ENCODE measurements around the gene NRP2. TPM values are rescaled to one million over a fixed set of nuclear protein-coding genes. Genes with fewer than 3 reads are reported as not detected.
A peak's percentile ranks its signal among the peaks of the same experiment; 100 is the strongest.

Gene NRP2
- total RNA-seq, 1 donor from 2014 or later, result 89.5 TPM

- TF ChIP-seq CTCF (IDR thresholded peaks at IDR 0.05; ENCODE audit: unreplicated experiment), result peak; percentile 56
- DNase-seq (ENCODE audit: low spot score in 2 of 2, unreplicated experiment in 2 of 2), result peak in 1 of 2 experiments; percentile 58
- peak overlapping the region; percentile 90 for H3K27ac Mint-ChIP-seq
- peaks cover 47% of the 10 kb centered on the region for H3K4me1 Mint-ChIP-seq
- H3K9me3 Mint-ChIP-seq, result no peaks in the 10 kb centered on the region
- H3K4me3 Mint-ChIP-seq, result no peak overlapping the region
- no peaks in the 10 kb centered on the region for H3K36me3 Mint-ChIP-seq
- no peaks in the 10 kb centered on the region for H3K27me3 Mint-ChIP-seq (ENCODE audit: low read depth)
Measured at GRCh38 chr2:205763708-205764211, 81.5 kb downstream of the NRP2 start.

GRCh38 chr2:205764270-205764746, 82.0 kb downstream of the NRP2 start:
- no peak for TF ChIP-seq CTCF (IDR thresholded peaks at IDR 0.05; ENCODE audit: unreplicated experiment)
- DNase-seq (ENCODE audit: low spot score in 2 of 2, unreplicated experiment in 2 of 2), result no peak
- Mint-ChIP-seq H3K4me3 (no peak overlapping the region), H3K27ac (peak overlapping the region; percentile 90), H3K36me3 (no peaks in the 10 kb centered on the region), H3K9me3 (no peaks in the 10 kb centered on the region), H3K4me1 (peaks cover 49% of the 10 kb centered on the region), H3K27me3 (ENCODE audit: low read depth) (no peaks in the 10 kb centered on the region)

GRCh38 chr2:205765151-205765550, 82.8 kb downstream of the NRP2 start:
- Mint-ChIP-seq H3K9me3 (no peaks in the 10 kb centered on the region), H3K27ac (no peak overlapping the region), H3K4me3 (no peak overlapping the region), H3K27me3 (ENCODE audit: low read depth) (no peaks in the 10 kb centered on the region), H3K36me3 (no peaks in the 10 kb centered on the region), H3K4me1 (peaks cover 52% of the 10 kb centered on the region)
- no peak for DNase-seq (ENCODE audit: low spot score in 2 of 2, unreplicated experiment in 2 of 2)
- no peak for TF ChIP-seq CTCF (IDR thresholded peaks at IDR 0.05; ENCODE audit: unreplicated experiment)

- peaks cover 54% of the 10 kb centered on the region for H3K4me1 Mint-ChIP-seq
- peak in 1 of 2 experiments; percentile 59 for DNase-seq (ENCODE audit: low spot score in 2 of 2, unreplicated experiment in 2 of 2)
- peak overlapping the region; percentile 51 for H3K27ac Mint-ChIP-seq
- H3K36me3 Mint-ChIP-seq, result no peaks in the 10 kb centered on the region
- no peaks in the 10 kb centered on the region for H3K27me3 Mint-ChIP-seq (ENCODE audit: low read depth)
- H3K9me3 Mint-ChIP-seq, result no peaks in the 10 kb centered on the region
- H3K4me3 Mint-ChIP-seq, result no peak overlapping the region
- peak; percentile 74 for TF ChIP-seq CTCF (IDR thresholded peaks at IDR 0.05; ENCODE audit: unreplicated experiment)
Measured at GRCh38 chr2:205766779-205767359, 84.6 kb downstream of the NRP2 start.

GRCh38 chr2:205767617-205768016, 85.3 kb downstream of the NRP2 start:
- Mint-ChIP-seq H3K36me3 (no peaks in the 10 kb centered on the region), H3K27me3 (ENCODE audit: low read depth) (no peaks in the 10 kb centered on the region), H3K9me3 (no peaks in the 10 kb centered on the region), H3K4me1 (peaks cover 54% of the 10 kb centered on the region), H3K27ac (peak overlapping the region; percentile 0), H3K4me3 (no peak overlapping the region)
- DNase-seq (ENCODE audit: low spot score in 2 of 2, unreplicated experiment in 2 of 2), result no peak
- TF ChIP-seq CTCF (IDR thresholded peaks at IDR 0.05; ENCODE audit: unreplicated experiment), result no peak
